Glomerular visceral epithelial cell (primary cell): ENCODE results near the gene ARMC9.

ENCODE experiments used
- DNase-seq: peaks from one replicate; pipeline ENCODE4 v3.0.0-alpha.2; 2016; ENCODE audit errors: extremely low spot score

The ARMC9 gene

GRCh38 chr2:231204146-231204545, 5.7 kb downstream of the ARMC9 start:
- DNase-seq: no peak

DNA sequence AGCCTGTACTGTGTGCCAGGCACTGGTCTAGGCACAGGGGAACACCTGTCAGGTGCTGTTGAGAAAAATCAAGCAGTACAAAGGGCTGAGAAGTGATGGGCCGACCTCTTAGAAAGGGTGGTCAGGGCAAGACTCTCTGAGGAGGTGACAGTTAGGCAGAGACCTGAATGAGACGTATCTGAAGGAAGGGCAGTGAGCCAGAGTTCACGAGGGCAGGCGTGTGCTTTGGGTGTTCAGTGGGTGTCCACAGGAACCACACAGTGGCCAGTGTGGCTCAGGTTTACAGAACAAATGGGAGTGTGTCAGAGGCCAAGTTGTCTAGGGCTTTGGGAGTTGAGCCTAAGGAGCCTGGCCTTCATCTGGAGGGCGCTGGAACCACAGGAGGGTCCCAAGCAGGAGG, 6.2 kb downstream of the ARMC9 start:
- DNase-seq: no peak

DNA sequence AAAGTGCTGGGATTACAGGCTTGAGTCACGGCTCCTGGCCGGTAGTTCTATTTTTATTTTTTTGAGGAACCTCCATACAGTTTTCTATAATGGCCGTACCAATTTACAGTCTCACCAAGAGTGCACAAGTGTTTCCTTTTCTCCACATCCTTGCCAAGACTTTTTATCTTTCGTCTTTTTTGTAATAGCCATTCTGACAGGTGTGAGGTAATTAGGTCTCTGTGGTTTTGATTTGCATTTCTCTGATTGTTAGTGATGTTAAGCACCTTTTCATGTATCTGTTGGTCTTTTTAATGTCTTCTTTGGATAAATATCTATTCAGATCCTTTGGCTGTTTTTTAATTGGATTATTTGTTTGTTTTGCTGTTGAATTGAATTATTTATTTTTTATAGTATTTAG, 9.3 kb downstream of the ARMC9 start:
- no peak for DNase-seq

GRCh38 chr2:231210782-231211181, 12.4 kb downstream of the ARMC9 start:
- DNase-seq: no peak

- DNase-seq: no peak
These were observed 13.1 kb downstream of the ARMC9 start for GRCh38 chr2:231211486-231211885.

- DNase-seq: peak; percentile 54
These were observed 14.0 kb downstream of the ARMC9 start for GRCh38 chr2:231212329-231212845.

DNA sequence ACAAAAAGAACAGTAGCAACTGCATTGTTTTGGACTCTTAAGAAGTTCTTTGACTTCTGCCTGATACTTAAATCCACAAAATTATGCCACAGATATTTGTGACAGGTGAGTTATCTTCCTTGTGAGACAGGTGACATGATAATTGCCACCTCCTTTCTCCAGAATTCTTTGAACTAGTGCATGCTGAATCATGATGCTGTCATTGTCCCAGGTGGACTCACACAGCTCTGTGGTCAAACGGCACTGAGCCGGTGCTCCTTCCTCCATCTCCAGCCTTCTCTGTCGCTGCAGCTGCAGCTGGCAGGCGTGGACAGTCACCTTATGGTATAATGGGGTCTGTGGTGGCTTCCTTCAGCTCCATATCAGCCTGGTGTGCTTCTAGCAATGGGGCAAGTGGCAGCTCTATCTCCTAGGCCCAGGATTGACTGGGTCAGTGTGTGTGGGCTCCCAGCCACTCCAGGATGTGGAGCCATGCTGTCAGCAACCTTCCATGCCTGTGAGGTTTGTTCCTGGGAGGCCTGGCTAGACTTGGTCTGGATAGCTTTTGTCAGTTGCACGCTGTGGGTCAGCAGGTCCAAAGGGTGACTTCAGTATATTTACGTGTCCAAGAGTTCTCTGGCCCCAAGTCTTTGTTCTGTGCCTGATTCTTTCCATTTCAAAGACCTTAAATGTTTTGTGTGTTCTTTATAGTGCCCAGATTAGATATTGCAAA, 15.7 kb downstream of the ARMC9 start:
- DNase-seq: no peak

- no peak for DNase-seq
These were observed 19.9 kb downstream of the ARMC9 start for GRCh38 chr2:231218366-231218765.

DNA sequence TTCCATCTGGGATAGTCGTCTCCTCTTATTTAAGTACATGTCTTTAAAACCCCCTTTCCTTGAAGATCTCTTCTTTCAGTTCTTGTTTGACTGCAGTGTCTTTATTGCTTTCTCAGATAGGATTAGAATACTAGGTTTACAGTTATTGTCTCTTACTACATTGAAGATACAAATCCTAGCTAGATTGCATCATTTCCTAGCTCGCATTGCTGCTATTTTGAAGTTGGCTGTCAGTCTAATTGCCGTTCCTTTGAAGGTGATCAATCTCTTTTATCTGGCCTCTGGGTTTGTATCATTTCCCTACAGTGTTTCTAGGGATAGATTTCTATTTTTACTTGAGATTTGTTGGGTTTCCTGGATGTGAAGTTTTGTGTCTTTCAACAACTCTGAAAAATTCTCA, 20.9 kb downstream of the ARMC9 start:
- DNase-seq: no peak

DNA sequence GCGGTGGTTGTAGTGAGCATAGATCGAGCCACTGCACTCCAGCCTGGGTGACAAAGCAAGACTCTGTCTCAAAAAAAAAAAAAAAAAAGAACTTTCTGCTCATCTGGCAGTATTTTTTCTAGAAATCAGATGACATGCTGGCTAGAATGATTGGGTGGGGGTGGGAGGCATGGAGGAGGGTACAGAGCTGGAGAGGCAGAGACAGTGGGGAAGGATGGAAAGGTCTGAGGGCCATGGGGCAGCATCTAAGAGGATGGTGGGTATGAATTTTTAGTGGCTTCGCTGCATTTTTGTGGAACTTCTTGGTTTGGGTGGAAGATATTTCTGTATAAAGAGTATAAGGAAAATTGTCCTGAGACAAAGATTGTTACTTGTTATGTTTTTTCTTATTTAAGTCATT, 23.3 kb downstream of the ARMC9 start:
- no peak for DNase-seq

DNA sequence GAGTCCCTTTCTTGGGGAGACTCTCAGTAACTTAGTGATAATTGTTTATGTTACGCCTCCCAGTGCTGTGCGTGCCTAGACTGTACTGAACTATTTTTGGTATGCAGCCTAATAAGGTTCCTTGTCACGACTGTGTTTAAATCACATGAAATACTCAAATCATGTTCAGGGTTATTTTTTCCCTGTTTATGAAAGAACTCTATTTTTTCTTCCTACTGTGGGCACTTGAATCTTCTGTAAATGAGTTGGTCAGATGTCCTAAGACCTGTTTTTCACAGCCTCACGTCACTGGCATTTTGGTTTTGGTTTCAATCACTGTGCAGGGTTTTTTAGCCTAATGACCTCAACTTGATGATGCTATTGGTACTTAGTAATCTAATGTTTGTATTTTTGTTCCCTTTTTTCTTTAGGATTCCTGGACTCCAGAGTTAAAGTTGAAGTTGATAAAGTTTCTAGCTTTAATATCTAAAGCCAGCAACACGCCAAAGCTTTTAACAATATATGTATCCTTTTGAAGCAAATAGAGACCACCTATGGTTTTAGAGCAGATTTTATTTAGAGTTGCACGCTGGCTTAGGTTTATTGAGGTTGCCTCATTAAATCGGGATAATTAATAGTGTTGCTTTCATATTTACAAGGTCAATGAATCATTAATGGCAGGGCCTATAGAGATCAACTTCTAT, 24.0 kb downstream of the ARMC9 start:
- no peak for DNase-seq

- DNase-seq: no peak
These were observed 24.6 kb downstream of the ARMC9 start for GRCh38 chr2:231223001-231223375.

- no peak for DNase-seq
These were observed 25.1 kb downstream of the ARMC9 start for GRCh38 chr2:231223458-231223976.

GRCh38 chr2:231227310-231228162, 29.1 kb downstream of the ARMC9 start:
- DNase-seq: peak; percentile 86

- DNase-seq: peak; percentile 97
These were observed 29.8 kb downstream of the ARMC9 start for GRCh38 chr2:231228223-231228622.

GRCh38 chr2:231228974-231229529, 30.6 kb downstream of the ARMC9 start:
- peak; percentile 39 for DNase-seq

DNA sequence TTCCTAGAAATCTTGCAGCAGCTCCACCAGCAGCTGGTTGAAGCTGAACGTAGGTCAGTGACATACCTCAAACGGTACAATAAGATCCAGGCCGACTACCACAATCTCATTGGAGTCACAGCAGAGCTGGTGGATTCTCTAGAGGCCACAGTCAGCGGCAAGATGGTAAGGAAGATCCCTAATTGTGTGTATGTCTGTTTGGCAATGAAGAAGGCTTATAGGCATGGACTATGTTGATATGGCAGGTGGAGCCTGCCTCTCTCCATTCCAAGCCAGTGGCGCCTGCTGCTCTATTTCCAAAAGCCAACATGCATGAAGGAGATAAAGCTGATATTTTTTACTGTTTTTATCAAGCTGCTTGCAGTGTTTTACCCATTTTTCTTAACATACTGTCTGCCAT, 36.8 kb downstream of the ARMC9 start:
- DNase-seq: no peak

DNA sequence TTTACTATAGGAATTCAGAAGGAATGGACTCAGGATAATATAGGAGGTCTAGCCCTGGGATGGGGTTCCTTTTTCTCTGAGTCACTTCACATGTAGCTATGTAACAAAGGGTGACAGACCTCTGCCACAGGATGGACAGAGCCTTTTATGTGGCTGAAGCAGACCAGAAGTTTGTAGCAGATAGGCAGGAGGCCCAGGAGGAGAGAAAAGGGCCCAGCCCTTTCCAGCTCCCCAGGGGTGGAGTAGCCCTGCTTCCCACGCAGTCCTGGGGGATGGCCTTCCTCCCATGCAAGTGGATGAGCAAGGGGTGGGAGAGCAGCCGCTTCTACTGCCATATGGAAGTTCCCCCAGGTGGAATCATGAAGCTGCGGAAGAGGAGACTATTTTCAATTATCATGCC, 40.3 kb downstream of the ARMC9 start:
- DNase-seq: no peak

DNA sequence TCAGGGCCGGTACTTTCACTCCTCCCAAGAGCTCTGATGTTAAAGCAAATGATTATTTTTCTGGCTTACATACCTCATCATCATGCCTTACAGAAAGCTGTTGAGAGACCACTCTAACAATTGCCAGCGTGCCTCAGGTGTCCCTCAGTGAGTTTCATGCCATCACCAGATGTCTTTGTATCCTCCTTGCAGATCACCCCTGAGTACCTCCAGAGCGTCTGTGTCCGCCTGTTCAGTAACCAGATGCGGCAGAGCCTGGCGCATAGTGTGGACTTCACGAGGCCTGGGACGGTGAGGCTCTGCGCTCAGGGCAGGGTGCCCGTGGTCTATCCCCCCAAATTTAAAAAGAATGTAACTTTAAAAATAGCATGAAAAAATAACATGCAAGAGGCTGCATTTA, 41.3 kb downstream of the ARMC9 start:
- no peak for DNase-seq

DNA sequence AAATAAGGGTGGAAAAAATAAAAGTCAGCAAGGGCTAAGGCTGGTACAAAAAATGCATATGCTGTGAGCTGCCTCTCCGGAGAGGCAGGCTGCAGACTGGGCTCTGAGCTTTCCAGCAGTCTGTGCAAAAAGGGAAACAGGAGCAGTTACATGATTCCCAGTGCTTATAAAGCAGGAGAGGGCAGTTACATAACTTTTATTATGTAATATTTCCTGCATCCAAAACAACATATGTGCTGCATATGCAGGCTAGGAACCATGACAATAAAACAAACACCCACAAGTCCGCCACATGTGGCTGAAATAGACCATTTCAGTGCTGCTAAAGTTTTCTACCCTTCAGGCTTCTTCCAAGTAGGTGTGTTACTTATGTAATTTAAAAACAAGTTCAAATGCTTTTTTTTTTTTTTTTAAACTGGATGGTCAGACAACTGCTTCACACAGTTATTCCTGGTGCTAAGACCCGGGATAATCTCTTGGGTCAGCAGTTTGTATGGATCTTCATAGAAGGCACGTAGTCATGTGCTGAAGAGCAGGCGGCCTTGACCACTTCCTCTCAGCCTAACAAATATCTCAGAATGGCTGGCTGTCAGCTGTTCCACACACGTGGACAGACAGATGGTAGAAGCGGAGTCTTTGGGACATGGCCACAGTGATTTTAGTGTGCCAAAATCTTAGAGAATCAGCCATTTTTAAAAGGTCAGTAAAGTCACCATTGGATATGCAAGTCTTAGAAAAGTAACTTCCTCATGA, 43.5 kb downstream of the ARMC9 start:
- no peak for DNase-seq

DNA sequence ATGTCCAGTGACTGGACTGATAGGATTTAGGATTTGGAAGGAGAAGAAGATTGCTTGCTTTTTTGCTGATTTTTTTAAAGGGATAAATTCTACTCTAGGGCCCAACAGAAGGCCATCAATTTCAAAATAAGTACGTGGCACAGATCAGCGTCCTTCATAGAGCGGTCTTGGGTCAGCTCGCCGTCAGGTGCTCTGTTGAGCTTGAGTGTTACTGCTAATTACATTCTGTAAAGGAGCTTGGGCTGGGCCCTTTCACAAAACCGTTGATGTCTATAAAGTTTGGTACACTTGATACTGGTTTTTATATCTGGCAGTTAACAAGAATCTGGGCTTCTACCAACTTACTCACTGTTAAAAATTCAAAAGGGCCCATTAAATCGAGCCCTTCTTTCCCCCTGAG, 45.4 kb downstream of the ARMC9 start:
- DNase-seq: no peak
